Measurements from ENCODE around the gene PSMC3IP. TPM values are rescaled to one million over a fixed set of nuclear protein-coding genes. Genes with fewer than 3 reads are reported as not detected.
"Not testable (repeated sequence)": the region's sequence is repeated elsewhere in the genome, so short reads cannot be mapped to it uniquely, and the experiment has no call there.

The PSMC3IP gene
- total RNA-seq (1 to 10 TPM; 2.6 to 3.4 TPM), total RNA-seq (0.40 to 42.6 (median 3.4) reads per million in 172 experiments)
- polyA plus RNA-seq (2013, experiment 1 of 2), result 2.1 TPM
- polyA plus RNA-seq (2013, experiment 2 of 2), result 2.8 TPM

- peak within 1 kb of the TSS; percentile 67 for H3K4me3 ChIP-seq (ENCODE audit: low read length)
- ChIA-PET POLR2A (interaction anchor here (0.7 to 2.5 kb wide), 21 partner anchors 11 to 811 kb away, joined by 3 to 42 read pairs (median 5); partner anchors contain the start of genes BECN1, COASY, MLX and NAGLU), CTCF (interaction anchor here (0.5 to 2.8 kb wide), 28 partner anchors 9 to 634 kb away, joined by 3 to 45 read pairs (median 6); partner anchors contain the start of genes BECN1, CCR10, CNTNAP1 and MLX)
- H3K27me3 ChIP-seq (ENCODE audit: control insufficient read depth in 1 of 2, insufficient read depth in 2 of 2, low read length in 2 of 2), result no peaks in the 10 kb centered on the region
- Mint-ChIP-seq H3K9me3 (no peaks in the 10 kb centered on the region), H3K4me1 (ENCODE audit: low read depth) (peaks cover 32% of the 10 kb centered on the region), H3K4me3 (peak within 1 kb of the TSS; percentile 97), H3K27me3 (no peaks in the 10 kb centered on the region), H3K36me3 (ENCODE audit: low read depth) (peaks cover 65% of the 10 kb centered on the region), H3K27ac (peak within 1 kb of the TSS; percentile 80)
- DNase-seq (peak; percentile 81 to 95 (median 90)), ATAC-seq (ENCODE audit: poor library complexity) (peak; percentile 89)
- peaks cover 21% of the 10 kb centered on the region for H3K4me1 ChIP-seq (ENCODE audit: insufficient read depth, low read length)
- intact Hi-C loops (cut with DNase I, micrococcal nuclease), result loop anchor here (1.0 to 5.0 kb wide), 5 partner anchors 23 to 255 kb away; partner anchors contain the start of gene PSME3 (in 1 of the 2)
- peak within 1 kb of the TSS; percentile 49 to 67 for H3K27ac ChIP-seq (ENCODE audit: low read depth in 1 of 2, low read length in 2 of 2)
- no peaks in the 10 kb centered on the region for H3K9me3 ChIP-seq (ENCODE audit: control insufficient read depth in 1 of 2, insufficient read depth in 1 of 2, low read length in 2 of 2)
- TF ChIP-seq CTCF (IDR thresholded peaks at IDR 0.05), result peak; percentile 53
- H3K36me3 ChIP-seq (ENCODE audit: insufficient read depth, low read length), result peaks cover 50% of the 10 kb centered on the region
Observed at GRCh38 chr17:42577532-42578281, at the start of gene PSMC3IP. Gene PSMC3IP, minus strand, starts transcription at chr17:42577729. Its CDS starts 43 bp downstream, at chr17:42577686.

GRCh38 chr17:42623732-42624596 is 46.4 kb upstream of the PSMC3IP start:
- ATAC-seq (ENCODE audit: poor library complexity) (no peak), DNase-seq (no peak)
- no peak for TF ChIP-seq CTCF (IDR thresholded peaks at IDR 0.05)
- H3K27me3 Mint-ChIP-seq, result no peaks in the 10 kb centered on the region
- POLR2A ChIA-PET, result no interaction called here
- intact Hi-C loops (cut with DNase I, micrococcal nuclease), result no loop called here
- no peaks in the 10 kb centered on the region for H3K9me3 ChIP-seq (ENCODE audit: control insufficient read depth in 1 of 2, insufficient read depth in 1 of 2, low read length in 2 of 2)
- H3K4me1 ChIP-seq (ENCODE audit: insufficient read depth, low read length), result no peaks in the 10 kb centered on the region
- H3K4me3 ChIP-seq (ENCODE audit: low read length), result no peak overlapping the region
- H3K9me3 Mint-ChIP-seq, result no peaks in the 10 kb centered on the region
- no peaks in the 10 kb centered on the region for H3K27me3 ChIP-seq (ENCODE audit: control insufficient read depth in 1 of 2, insufficient read depth in 2 of 2, low read length in 2 of 2)
- H3K27ac Mint-ChIP-seq, result no peak overlapping the region
- H3K4me1 Mint-ChIP-seq (ENCODE audit: low read depth), result no peaks in the 10 kb centered on the region
- H3K27ac ChIP-seq (ENCODE audit: low read depth in 1 of 2, low read length in 2 of 2), result no peak overlapping the region
- CTCF ChIA-PET, result interaction anchor here (0.6 to 1.0 kb wide), 2 partner anchors 8 to 46 kb away, joined by 3 to 4 read pairs; no protein-coding TSS in a partner anchor
- H3K36me3 ChIP-seq (ENCODE audit: insufficient read depth, low read length), result no peaks in the 10 kb centered on the region
- no peak overlapping the region for H3K4me3 Mint-ChIP-seq
- H3K36me3 Mint-ChIP-seq (ENCODE audit: low read depth), result no peaks in the 10 kb centered on the region

- no peak overlapping the region for H3K27ac ChIP-seq (ENCODE audit: low read depth in 1 of 2, low read length in 2 of 2)
- H3K36me3 ChIP-seq (ENCODE audit: insufficient read depth, low read length), result no peaks in the 10 kb centered on the region
- ATAC-seq (ENCODE audit: poor library complexity) (no peak), DNase-seq (no peak)
- POLR2A ChIA-PET, result no interaction called here
- H3K27me3 ChIP-seq (ENCODE audit: control insufficient read depth in 1 of 2, insufficient read depth in 2 of 2, low read length in 2 of 2), result no peaks in the 10 kb centered on the region
- Mint-ChIP-seq H3K27ac (no peak overlapping the region), H3K9me3 (no peaks in the 10 kb centered on the region), H3K4me1 (ENCODE audit: low read depth) (no peaks in the 10 kb centered on the region), H3K36me3 (ENCODE audit: low read depth) (no peaks in the 10 kb centered on the region), H3K27me3 (no peaks in the 10 kb centered on the region), H3K4me3 (no peak overlapping the region)
- H3K4me1 ChIP-seq (ENCODE audit: insufficient read depth, low read length), result peaks cover 5% of the 10 kb centered on the region
- CTCF ChIA-PET, result interaction anchor here (0.6 to 1.0 kb wide), 2 partner anchors 9 to 45 kb away, joined by 3 to 4 read pairs; no protein-coding TSS in a partner anchor
- H3K9me3 ChIP-seq (ENCODE audit: control insufficient read depth in 1 of 2, insufficient read depth in 1 of 2, low read length in 2 of 2), result no peaks in the 10 kb centered on the region
- intact Hi-C loops (cut with DNase I, micrococcal nuclease), result no loop called here
- no peak overlapping the region for H3K4me3 ChIP-seq (ENCODE audit: low read length)
- no peak for TF ChIP-seq CTCF (IDR thresholded peaks at IDR 0.05)
Observed at GRCh38 chr17:42623271-42623670, 45.7 kb upstream of the PSMC3IP start.

- H3K4me1 Mint-ChIP-seq (ENCODE audit: low read depth); H3K4me1 ChIP-seq (ENCODE audit: insufficient read depth, low read length); H3K36me3 ChIP-seq (ENCODE audit: insufficient read depth, low read length); H3K4me3 Mint-ChIP-seq; H3K36me3 Mint-ChIP-seq (ENCODE audit: low read depth); H3K27ac ChIP-seq (ENCODE audit: low read depth in 1 of 2, low read length in 2 of 2); H3K9me3 ChIP-seq (ENCODE audit: control insufficient read depth in 1 of 2, insufficient read depth in 1 of 2, low read length in 2 of 2); H3K4me3 ChIP-seq (ENCODE audit: low read length); H3K27me3 Mint-ChIP-seq; ATAC-seq (ENCODE audit: poor library complexity); H3K27ac Mint-ChIP-seq; POLR2A ChIA-PET; H3K9me3 Mint-ChIP-seq; DNase-seq; intact Hi-C loops (cut with DNase I, micrococcal nuclease); H3K27me3 ChIP-seq (ENCODE audit: control insufficient read depth in 1 of 2, insufficient read depth in 2 of 2, low read length in 2 of 2): not testable (repeated sequence)
- CTCF ChIA-PET, result interaction anchor here (1.3 kb wide), 1 partner anchor 58 kb away, joined by 3 read pairs; no protein-coding TSS in a partner anchor
Observed at GRCh38 chr17:42621987-42622386, 44.5 kb upstream of the PSMC3IP start.

Measured in CD4-positive, alpha-beta T cell (primary cell).